Measurements from ENCODE around the gene RAB8A. TPM values are rescaled to one million over a fixed set of nuclear protein-coding genes. Genes with fewer than 3 reads are reported as not detected.

RAB8A gene
- total and polyA plus RNA-seq, 9 of the 15 experiments (the other 6 are each of a cell fraction or from before 2014, with no cell fraction given): 11.2 to 102 (median 53.2) TPM

DNA sequence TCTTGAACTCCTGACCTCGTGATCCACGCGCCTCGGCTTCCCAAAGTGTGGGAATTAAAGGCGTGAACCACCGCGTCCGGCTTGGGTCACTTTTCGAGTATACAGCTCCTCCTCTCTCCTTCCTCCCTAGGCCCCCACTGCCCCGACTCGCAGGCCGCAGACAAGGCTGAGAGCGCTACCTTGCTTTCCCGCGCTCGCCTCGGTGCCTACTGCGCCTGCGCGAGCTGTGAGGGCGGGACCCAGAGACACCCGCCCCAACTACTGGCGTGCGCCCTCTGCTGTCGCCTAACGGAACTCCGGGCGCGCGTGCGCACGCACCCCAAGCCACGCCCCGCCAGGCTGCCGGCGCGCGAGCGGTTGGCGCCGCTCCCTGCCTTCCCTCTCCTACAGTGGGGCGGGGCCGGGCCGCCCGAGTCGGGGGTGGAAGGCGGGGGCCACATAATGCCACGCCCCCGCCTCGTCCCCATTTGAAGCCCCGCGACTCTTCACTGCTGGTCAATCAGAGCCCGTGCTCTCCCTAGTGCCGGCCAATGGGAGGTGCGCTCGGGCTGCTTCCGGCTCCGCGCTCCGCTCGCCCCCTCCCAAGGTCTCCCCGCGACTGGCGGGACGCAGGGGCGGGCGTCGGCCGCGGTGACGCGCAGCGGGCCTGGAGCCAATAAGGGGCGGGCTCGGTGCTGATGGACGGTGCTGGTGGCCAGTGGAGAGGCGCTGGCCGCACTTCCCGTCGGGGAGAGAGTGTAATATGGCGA is at the start of gene RAB8A (continued):
- TF ChIP-seq TEAD4 (IDR thresholded peaks at IDR 0.05; ENCODE audit: low read length) (peak; percentile 23; the same call in 1 of the 2 replicates), TEAD4 (CRISPR knock-in tag; IDR thresholded peaks at IDR 0.05; ENCODE audit: borderline replicate concordance) (no peak), ZNF583 (CRISPR knock-in tag; IDR thresholded peaks at IDR 0.05) (peak; percentile 78; the same call in 1 of the 2 replicates), CEBPZ (IDR thresholded peaks at IDR 0.05; ENCODE audit: borderline replicate concordance, low read depth, low read length) (peak; percentile 59), ZNF609 (CRISPR knock-in tag; IDR thresholded peaks at IDR 0.05; ENCODE audit: borderline replicate concordance) (no peak), ZNF75A (CRISPR knock-in tag; IDR thresholded peaks at IDR 0.05) (no peak), ZNF282 (CRISPR knock-in tag; IDR thresholded peaks at IDR 0.05) (no peak), NBN (IDR thresholded peaks at IDR 0.05; ENCODE audit: low read depth) (peak; percentile 50; the same call in 1 of the 2 replicates), ZFX (CRISPR knock-in tag; IDR thresholded peaks at IDR 0.05) (peak; percentile 89), ZNF592 (IDR thresholded peaks at IDR 0.05) (peak; percentile 95)
- TF ChIP-seq, protein P1, sequence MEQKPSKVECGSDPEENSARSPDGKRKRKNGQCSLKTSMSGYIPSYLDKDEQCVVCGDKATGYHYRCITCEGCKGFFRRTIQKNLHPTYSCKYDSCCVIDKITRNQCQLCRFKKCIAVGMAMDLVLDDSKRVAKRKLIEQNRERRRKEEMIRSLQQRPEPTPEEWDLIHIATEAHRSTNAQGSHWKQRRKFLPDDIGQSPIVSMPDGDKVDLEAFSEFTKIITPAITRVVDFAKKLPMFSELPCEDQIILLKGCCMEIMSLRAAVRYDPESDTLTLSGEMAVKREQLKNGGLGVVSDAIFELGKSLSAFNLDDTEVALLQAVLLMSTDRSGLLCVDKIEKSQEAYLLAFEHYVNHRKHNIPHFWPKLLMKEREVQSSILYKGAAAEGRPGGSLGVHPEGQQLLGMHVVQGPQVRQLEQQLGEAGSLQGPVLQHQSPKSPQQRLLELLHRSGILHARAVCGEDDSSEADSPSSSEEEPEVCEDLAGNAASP (IDR thresholded peaks at IDR 0.05): no peak
